NCI-H2196 (cell line): Measurements from ENCODE around the gene MRPS27.

Experiments
- DNase-seq: peaks from one replicate; lab custom pipeline; 2025; ENCODE audit not compliant: unreplicated experiment; lab: John Stamatoyannopoulos, UW

MRPS27 gene

DNA sequence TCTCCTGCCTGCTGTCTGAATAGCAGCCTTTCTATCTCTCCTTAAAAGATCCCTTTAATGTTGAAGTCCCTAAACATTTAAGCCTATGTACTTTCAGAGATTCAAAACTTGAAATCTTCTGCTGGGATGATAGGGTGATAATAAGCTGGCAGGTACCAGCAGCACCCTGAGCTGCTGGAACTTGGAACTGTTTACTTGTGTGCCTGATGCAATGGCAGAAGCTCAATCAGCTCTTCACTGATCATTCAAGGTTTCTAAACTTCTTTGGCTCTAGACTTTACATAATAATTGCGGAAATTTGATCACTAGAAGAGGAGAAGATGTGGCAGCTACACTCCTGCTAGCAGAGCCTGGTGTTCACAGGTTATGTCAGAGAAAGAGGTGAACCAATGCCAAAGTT lies 27.6 kb downstream of the MRPS27 start:
- DNase-seq, result no peak

DNA sequence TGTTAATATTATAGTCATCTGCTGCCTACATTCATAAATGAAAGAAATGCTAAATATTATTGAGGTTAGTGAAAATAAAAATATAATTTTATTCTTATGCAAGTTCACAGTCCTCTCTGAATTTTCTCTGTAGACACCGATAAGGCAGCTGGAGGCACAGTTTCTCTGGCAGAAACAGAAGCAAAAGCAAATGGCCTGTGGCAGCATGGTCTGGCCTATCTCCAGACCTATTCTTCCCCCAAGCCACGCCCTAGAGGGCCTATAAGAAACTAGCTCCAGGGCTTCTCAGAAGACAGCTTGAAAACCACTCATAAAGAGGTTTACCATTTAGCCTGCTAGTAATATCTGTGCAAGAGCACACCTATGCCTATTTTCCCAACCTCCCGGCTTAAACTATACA lies 28.4 kb downstream of the MRPS27 start:
- DNase-seq, result no peak

DNA sequence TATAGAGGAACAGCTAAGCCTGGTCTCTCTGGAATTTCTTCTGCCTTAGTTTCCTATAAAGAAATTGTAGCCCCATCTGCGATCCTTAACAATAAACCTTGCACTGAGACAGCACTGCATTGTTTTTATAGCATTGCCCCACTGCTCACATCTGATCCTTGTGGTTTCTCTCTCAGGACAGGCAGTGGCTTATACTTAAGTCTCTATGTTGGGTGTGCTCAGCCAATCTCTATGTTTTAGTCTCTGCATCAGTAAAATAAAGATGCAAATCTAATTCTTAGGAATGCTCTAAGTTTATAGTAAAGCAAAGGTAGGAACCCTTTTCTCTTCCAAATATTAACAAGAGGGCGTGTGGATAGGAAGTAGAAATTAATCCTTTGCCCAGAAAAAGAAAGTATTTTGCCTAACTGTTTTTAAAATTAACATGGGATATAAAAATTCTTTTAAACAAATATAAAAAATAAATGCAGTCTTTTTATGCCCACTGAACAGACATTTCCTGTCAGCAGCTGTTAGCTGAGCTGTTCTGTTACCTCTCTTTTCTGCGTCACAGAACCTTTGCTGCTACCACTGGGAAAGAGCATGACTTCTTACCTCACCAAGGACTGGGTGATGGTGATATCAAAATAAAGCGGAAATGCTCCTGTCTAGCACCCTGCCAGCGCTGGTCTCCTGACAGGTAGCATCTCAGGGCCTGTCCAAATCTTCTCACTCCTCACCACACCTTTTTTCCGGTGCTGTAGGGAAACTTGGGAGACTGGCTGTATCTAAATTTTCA lies 29.5 kb downstream of the MRPS27 start:
- no peak for DNase-seq

DNA sequence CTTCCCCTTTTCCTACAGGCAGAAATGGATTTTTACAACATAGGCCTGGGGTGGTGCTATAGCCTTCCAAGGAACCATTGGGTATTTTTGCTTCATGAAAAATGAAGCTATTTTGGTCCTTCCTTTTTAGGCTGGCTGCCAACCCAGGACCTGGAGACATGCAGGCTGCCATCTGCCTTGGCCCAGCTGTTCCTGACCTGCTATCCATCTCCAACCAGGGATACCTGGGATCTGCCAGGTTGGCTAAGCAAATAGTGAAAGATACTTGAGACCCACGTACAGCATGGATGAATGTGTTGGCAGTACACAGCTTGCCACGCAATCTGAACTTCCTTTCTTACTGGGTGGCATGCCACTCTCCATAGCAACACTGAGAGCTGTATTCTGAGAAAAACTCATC lies 31.1 kb downstream of the MRPS27 start:
- DNase-seq, result peak; percentile 82

DNA sequence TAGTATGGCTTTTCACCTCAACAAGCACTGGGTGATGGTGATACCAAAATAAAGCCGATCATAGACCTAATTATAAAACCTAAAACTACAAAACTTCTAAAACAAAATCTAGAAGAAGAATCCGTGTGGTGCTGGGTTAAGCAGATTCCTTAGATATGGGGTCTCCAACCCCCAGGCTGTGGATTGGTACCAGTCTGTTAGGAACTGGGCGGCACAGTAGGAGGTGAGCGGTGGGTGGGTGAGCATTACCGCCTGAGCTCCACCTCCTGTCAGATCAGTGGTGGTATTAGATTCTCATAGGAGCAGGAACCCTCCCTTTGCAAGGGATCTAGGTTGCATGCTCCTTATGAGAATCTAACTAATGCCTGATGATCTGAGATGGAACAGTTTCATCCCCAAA lies 33.2 kb downstream of the MRPS27 start:
- DNase-seq, result no peak

DNA sequence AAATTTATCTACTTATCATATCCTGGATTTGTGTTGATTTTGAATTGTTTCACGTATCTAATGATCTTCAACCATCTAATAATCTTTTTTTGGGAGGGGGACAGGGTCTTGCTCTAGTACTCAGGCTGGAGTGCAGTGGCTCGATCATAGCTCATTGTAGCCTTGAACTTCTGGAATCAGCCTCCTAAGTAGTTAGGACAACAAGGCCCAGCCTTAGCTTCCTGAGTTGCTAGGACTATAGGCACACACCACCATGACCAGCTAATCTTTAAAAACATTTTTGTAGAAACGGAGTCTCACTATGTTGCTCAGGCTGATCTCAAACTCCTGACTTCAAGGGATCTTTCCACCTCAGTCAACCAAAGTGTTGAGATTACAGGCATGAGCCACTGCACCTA lies 34.6 kb downstream of the MRPS27 start:
- no peak for DNase-seq

DNA sequence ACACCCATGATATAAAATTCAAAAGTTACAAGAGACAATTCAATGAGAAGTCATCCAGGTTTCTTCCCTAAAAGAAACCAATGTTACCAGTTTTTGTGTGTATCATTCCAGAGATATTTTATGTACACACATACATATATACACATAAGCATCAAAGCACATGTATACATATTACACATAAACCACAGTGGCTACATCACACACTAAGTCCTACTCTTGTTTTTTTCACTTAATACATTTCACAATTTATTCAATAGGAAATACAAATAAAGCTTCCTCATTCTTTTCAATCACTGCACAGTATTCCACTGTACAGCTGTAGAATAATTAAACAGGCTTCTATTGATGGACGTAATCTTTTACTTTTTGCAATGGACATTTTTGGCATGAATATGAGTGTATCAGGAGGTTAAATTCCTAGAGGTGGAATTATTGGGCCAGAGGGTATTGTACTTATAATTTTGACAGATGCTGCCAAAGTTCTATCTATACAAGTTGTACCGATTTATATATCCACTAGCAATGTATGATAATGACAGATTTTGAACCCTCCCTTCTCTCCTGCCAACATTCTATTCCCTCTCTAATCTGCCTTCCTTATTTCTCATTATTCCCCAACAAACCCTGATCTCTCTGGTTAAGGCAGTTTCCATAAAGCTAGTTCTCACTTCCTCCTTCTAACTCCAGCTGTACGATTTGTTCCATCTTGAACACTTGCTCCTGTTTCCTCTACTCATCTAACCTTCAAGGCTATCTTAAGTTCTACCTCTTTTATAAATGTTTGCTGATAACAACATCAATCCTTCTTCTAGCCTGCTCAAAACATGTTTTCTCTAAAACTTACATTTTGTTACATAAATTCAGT lies 35.2 kb downstream of the MRPS27 start:
- no peak for DNase-seq

DNA sequence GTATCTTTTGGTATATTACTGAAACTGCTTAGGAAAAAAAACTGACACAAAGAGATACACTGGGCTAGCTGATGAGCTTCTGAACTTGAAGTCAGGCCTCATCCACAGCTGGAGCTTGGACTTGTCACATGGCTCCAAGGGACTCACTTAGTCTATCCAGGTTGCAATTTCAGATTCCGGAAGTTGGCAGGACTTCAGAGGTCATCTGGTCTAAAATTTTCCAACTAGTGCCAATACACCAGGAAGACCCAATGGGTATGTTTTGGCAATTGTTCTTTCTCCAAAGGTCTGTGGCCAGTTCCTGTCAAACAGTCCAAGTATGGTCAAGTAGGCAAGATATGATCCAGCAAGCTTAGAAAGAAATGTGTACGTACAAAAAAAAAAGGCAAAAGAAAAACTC lies 36.7 kb downstream of the MRPS27 start:
- DNase-seq, result no peak

DNA sequence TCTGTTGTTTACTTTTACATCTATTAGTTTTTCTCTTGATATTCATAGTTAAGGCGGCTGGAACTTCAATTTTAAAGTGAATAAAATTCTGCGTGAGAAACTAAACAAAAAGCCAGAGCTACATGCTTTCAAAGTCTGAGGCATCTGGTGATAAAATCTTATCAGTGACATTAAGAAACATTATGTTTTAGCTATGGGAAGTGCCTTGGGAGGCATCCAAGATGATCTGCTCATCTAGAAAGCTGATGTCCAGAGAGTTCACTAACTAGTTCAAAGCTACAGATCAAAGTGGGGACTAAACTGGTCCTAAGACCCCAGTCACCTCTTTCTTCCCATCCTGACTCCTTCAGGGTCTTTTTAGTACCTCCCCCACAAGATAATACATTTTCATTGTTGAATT lies 37.2 kb downstream of the MRPS27 start:
- DNase-seq, result no peak

DNA sequence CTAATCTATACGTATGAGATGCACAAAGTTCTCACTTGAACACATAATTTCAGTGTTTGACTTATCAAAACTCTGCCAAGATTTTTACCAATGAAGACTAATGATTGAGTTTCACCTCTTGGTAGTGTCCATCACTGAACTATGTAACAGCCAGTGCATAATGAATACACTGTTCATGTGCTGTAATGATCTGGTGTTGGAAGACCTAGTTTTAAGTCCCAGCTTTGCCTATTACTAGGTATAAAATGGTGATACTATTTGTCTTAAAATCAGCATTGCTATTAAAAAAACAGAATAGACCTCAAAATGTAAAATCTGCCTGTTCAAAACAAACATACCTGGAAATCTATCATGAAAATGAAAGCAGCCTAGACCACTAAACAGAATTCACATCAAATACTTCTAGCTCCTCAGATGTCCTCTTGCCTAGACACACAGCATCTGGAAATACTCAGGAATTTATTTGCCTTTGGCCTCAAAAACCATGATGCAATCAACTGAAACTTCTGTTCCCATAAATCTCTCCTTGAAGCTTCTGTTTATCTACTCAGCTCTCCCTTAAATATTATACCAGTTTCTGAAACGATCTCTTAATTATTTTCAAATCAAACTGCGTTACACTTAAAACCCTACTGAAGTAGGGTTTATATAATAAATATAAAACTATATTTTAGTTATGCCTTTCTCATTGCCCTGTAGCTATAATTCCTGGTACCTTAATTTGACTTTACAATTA lies 38.1 kb downstream of the MRPS27 start:
- no peak for DNase-seq

DNA sequence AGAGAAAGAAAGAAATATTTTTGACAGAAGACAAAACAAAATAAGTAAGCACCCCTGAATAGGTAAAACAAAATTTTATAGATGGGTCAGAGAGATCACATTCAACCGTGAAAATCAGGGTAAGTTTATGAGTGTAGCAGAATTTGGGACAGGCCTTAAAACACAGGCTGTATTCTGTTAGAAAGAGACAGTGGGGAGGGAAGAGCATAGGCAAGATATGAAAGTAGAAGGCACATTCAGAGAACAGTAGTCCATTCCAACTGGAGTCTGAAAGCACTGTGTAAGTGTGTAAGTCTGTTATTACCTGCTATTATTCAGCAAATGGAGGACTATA lies 38.6 kb downstream of the MRPS27 start:
- DNase-seq, result no peak

DNA sequence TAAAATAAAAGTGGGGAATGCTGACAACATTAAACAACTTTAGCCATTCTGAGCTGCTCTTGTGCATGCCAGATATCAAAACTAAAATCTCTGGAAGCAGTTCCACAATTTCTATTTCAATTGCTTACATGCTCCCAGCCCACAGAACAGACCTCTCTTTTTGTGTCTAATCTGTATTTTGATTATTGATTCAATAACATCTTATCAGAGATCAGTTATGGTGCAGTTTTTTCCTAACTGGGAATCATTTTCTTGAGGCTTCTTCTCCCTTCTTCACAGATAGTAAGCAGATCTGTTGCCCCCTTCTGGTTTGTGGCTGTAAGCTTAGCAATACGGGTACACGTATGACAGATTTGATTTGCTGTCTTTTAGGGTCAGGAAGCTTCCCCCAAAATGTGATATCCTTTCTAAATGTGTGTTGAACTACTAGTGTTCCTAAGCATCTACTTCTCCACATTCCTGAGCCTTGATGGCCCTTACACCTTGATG lies 39.4 kb downstream of the MRPS27 start:
- no peak for DNase-seq

DNA sequence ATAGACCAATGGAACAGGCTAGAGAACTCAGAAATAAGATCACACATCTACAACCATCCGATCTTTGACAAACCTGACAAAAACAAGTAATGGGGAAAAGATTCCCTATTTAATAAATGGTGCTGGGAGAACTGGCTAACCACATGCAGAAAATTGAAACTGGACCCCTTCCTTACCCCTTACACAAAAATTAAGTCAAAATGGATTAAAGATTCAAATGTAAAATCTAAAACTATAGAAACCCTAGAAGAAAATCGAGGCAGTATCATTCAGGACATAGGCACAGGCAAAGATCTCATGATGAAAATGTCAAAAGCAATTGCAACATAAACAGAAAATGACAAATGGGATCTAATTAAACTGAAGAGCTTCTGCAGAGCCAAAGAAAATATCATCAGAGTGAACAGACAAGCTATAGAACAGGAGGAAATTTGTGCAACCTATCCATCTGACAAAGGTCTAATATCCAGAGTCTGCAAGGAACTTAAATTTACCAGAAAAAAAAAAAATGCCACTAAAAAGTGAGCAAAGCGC lies 43.8 kb downstream of the MRPS27 start:
- DNase-seq, result no peak

DNA sequence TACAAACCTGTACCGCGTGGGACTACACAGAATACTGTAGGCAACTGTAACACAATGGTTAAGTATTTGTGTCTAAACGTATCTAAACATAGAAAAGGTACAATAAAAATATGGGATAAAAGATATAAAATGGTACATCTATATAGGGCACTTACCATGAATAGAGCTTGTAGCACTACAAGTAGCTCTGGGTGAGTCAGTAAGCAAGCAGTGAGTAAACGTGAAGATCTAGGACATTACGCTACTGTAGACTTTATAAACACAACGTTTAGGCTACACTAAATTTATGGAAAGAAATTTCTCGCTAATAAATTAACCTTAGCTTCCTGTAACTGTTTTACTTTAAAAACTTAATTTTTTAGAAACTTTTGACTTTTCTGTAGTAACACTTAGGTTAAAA lies 46.5 kb downstream of the MRPS27 start:
- DNase-seq, result no peak

DNA sequence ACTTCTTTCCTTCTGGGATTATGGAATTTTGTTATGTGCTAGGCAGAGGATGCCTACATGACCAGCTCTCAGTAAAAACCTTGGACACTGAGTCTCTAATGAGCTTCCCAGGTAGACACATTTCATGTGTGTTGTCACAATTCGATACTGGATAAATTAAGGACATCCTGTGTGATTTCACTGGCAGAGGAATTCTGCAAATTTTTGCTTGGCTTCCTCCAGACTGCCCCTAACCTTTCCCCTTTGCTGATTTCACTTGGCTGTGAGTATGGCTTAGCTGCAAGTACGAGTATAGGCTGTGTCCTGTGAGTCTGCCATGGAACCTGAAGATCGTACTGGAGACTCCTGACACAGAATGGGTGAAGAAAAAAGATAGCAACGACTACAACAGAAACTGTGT lies 47.6 kb downstream of the MRPS27 start:
- no peak for DNase-seq

DNA sequence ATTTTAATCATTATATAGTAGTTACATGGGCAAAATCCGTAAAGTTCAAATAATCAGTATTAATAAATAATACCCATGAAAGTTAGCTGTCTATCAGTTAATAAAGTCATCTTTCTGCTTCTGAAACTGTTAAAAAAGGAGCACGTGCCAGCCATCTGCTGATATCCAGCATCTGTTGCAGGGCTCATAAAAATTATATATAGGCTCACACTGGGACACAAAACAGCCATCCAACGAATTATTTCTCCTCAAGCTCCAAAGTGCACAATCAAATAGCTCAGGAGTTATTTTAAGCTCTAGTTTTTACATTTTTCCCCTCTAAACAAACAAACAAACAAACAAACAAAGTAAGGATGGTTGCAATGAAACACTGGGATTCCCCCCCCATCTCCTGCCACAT lies 48.3 kb downstream of the MRPS27 start:
- DNase-seq, result no peak

DNA sequence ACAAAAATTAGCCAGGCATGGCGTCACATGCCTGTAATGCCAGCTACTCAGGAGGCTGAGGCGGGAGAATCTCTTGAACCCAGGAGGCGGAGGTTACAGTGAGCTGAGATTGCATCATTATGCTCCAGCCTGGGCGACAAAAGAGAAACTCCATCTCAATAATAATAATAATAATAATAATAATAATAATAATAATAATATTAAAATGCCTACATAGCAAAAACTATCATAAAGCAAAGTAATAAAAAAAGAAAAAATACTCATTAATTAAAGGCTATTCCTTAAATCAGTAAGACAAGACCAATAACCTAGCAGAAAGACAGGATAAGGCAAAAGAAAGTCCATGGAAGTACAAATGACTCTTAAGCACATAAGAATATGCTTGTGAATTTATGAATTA lies 50.0 kb downstream of the MRPS27 start:
- no peak for DNase-seq

DNA sequence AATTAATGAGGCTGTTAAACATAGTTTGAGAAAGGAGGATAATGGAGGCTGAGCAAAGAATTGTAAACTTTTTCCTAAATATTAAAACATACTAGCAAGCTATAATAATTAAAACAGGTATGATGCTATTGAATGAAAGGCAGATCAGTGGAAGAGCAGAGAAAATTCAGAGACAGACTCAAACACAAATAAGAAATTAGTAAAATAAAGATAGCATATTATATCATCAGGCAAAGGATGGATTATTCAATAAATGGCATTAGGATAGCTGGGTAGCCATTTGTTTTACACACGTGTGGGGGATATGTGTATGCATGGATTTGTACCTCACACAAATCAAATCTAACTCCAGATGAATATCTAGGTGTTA lies 50.6 kb downstream of the MRPS27 start:
- DNase-seq, result no peak

DNA sequence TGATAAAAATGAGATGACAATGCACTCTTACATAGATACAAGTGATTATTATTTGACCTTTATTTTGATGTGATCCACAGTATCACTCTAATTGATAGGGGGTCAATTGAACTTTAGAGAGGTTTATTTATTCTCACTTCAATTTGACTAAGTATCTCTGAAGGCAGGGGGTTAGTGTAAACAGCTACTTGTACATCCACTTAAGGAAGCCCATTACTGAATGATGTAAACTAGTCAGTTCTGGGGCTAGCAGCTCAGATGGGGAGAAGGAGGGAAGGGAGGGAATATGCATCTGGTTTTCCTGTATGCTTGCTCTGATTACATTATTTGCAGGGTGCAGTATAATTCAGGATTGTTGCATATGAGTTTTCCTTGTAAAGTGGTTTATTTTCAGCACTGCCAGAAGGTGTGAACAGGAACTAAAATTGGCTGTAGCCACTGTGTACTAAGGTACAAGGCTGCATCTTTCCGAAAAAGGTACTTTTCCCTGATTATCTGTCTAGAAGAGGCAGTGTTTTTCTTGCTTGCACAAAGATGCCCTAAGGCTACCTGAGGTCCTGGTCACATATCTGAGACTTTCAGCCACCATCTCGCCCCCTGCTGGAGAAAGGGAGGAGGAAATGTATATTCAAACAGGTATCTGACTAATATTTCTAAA lies 51.2 kb downstream of the MRPS27 start:
- DNase-seq, result no peak

DNA sequence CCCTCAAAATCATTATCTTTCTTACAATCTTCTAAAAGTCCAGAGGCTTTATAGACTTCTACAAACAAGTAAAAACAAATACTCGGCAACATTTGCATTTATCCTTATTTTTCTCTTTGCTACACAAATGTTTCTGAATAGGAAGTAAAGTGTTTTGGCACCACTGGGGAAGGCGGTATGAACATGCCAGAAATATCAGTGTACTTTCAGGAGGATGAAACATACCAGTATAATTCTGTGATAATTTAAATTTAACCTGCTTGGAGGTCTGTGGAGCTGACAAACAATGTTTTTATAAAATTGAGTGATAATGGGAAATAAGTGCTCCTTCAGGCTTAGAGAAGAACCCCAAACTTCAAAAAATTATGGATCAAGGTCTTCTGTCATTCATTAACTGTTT lies 51.8 kb downstream of the MRPS27 start:
- DNase-seq, result no peak

DNA sequence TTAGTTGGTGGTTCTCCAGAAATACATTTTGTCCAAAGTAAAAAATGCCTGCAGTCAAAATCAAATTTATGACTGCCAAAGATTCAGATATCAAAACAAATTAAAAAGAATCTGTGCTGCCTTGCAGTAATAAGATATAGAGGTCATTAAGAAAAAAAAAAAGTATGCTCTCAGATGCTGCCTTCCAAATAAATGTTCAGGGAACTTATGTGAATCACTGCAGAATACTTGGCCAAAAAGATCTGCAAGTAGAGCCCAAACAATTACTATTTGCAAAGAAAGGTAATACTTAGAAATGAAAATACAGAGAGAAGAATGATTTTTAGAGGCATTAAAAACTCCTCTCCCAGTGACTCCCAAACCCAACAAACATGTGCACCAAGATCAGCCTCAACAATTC lies 52.4 kb downstream of the MRPS27 start:
- DNase-seq, result no peak
